Ovary (tissue), 3 donors: ENCODE measurements around the gene EGR4.

ENCODE experiments used
- EP300 ChIP-seq: sonication (generic); formaldehyde crosslinking; IDR thresholded peaks from one replicate; pipeline ENCODE4 v1.6.1; 2017; ENCODE audit warnings: antibody characterized with exemption
- POLR2A ChIP-seq: fragments of 450-650 bp; IDR thresholded peaks from one replicate; pipeline ENCODE4 v1.6.1; 2017; ENCODE audit warnings: antibody characterized with exemption, mild to moderate bottlenecking, moderate library complexity
- TF ChIP-seq, protein P1 (sequence below), 3 donors: fragments of 450-650 bp in 2 of 3; fragments of 200-600 bp in 1 of 3; IDR thresholded peaks; one replicate each; pipeline versions ENCODE4 v1.5.1 to v1.8.0; 2016 to 2022; ENCODE audit warnings: antibody characterized with exemption in 3 of 3, mild to moderate bottlenecking in 1 of 3
- donor health status: DM: no; HTN: no; CAD: no.

DNA sequence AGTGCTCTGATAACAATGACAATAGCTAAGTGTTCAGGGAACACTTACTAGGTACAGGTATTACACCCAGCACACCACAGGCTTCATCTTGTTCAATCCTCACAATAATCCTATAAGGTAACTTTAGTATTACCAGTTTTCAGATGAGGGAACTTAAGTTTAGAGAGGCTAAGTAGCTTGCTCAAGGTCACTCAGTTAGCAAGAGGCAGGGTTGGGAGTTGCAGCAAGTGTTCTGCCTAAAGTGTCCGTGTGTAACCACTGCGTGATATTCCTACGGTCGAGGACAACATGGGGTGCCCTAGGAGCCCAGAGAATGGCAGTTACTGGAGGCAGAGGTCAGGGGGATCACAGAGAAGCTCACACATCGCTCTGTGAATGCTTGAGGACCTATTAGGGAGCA is 30.2 kb upstream of the EGR4 start:
- TF ChIP-seq, protein P1, sequence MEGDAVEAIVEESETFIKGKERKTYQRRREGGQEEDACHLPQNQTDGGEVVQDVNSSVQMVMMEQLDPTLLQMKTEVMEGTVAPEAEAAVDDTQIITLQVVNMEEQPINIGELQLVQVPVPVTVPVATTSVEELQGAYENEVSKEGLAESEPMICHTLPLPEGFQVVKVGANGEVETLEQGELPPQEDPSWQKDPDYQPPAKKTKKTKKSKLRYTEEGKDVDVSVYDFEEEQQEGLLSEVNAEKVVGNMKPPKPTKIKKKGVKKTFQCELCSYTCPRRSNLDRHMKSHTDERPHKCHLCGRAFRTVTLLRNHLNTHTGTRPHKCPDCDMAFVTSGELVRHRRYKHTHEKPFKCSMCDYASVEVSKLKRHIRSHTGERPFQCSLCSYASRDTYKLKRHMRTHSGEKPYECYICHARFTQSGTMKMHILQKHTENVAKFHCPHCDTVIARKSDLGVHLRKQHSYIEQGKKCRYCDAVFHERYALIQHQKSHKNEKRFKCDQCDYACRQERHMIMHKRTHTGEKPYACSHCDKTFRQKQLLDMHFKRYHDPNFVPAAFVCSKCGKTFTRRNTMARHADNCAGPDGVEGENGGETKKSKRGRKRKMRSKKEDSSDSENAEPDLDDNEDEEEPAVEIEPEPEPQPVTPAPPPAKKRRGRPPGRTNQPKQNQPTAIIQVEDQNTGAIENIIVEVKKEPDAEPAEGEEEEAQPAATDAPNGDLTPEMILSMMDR (IDR thresholded peaks at IDR 0.05): no peak
- TF ChIP-seq POLR2A (no peak), EP300 (no peak)
